GM23338 (cell line): Measurements from ENCODE around the gene SYNE2.

Source experiments
- CREB1 ChIP-seq: fragments of 250-450 bp; sonication (Bioruptor Pico); IDR thresholded peaks from 2 replicates; pipeline ENCODE4 v1.5.0; 2020; ENCODE audit warnings: low read depth, mild to moderate bottlenecking, moderate library complexity
- CTCF ChIP-seq, 2 experiments: fragments of 200-600 bp in 1 of 2; sonication (generic) in 1 of 2; conservative IDR thresholded peaks; 2 replicates each; pipeline versions ENCODE4 v1.5.1 to v1.6.1; 2016 to 2017; ENCODE audit warnings: antibody characterized with exemption in 2 of 2, low read depth in 2 of 2, mild to moderate bottlenecking in 2 of 2, moderate library complexity in 1 of 2
- ETS1 ChIP-seq: IDR thresholded peaks from 2 replicates; pipeline ENCODE4 v1.6.1; 2016; ENCODE audit warnings: antibody characterized with exemption
- EZH2 ChIP-seq: fragments of 200-600 bp; sonication (generic); IDR thresholded peaks from one replicate; pipeline ENCODE4 v1.8.0; 2017; ENCODE audit warnings: antibody characterized with exemption, mild to moderate bottlenecking, low read depth; ENCODE audit not compliant: unreplicated experiment
- EZH2phosphoT487 ChIP-seq: fragments of 200-600 bp; sonication (generic); IDR thresholded peaks from one replicate; pipeline ENCODE4 v1.8.1; 2018; ENCODE audit warnings: antibody characterized with exemption; ENCODE audit not compliant: unreplicated experiment
- JUNB ChIP-seq: IDR thresholded peaks from one replicate; pipeline ENCODE4 v1.6.1; 2016; ENCODE audit warnings: antibody characterized with exemption; ENCODE audit not compliant: unreplicated experiment
- NANOG ChIP-seq: IDR thresholded peaks from 2 replicates; pipeline ENCODE4 v1.6.1; 2016; ENCODE audit warnings: antibody characterized with exemption, borderline replicate concordance
- POLR2AphosphoS5 ChIP-seq: IDR thresholded peaks from 2 replicates; pipeline ENCODE4 v1.6.1; 2016; ENCODE audit warnings: antibody characterized with exemption, low read depth
- REST ChIP-seq: IDR thresholded peaks from one replicate; pipeline ENCODE4 v1.6.1; 2018; ENCODE audit warnings: antibody characterized with exemption; ENCODE audit not compliant: unreplicated experiment
- STAT1 ChIP-seq: IDR thresholded peaks from one replicate; pipeline ENCODE4 v1.6.1; 2016; ENCODE audit warnings: antibody characterized with exemption; ENCODE audit not compliant: unreplicated experiment
- ZNF114 ChIP-seq: fragments of 250-450 bp; sonication (Bioruptor Pico); IDR thresholded peaks from 2 replicates; pipeline ENCODE4 v1.5.0; 2020; ENCODE audit warnings: mild to moderate bottlenecking, moderate library complexity
- ZNF331 ChIP-seq: fragments of 250-450 bp; sonication (Bioruptor Pico); IDR thresholded peaks from 2 replicates; pipeline ENCODE4 v1.5.0; 2020; ENCODE audit warnings: low read depth, mild to moderate bottlenecking, moderate library complexity
- ZNF462 ChIP-seq: fragments of 250-450 bp; sonication (Bioruptor Pico); IDR thresholded peaks from 2 replicates; pipeline ENCODE4 v1.5.0; 2020; ENCODE audit warnings: mild to moderate bottlenecking, moderate library complexity

DNA sequence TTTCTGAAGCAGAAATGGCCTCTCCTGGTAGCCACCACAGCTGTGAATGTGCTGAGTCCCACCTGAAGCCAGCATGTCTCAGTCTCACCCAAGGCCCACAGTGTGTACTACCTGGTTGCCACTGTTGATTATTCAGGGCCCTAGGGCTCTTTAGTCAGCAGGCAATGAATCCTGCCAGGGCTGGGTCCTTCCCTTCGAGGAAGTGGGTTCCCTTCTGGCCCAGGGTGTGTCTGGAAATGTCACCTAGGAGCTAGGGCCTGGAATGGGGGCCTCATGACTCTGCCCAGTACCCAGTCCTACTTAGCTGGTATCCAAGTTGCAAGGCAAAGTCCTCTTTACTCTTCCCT, 207.4 kb downstream of the SYNE2 start:
- TF ChIP-seq CTCF (conservative IDR thresholded peaks at IDR 0.05; ENCODE audit: low read depth in 2 of 2), result no peak
- TF ChIP-seq EZH2, result no peak
- TF ChIP-seq POLR2AphosphoS5, result no peak
- TF ChIP-seq EZH2phosphoT487, result no peak
- no peak for TF ChIP-seq ZNF462 (CRISPR knock-in tag)
- no peak for TF ChIP-seq STAT1
- no peak for TF ChIP-seq NANOG
- no peak for TF ChIP-seq JUNB
- TF ChIP-seq CREB1, result no peak
- no peak for TF ChIP-seq REST
- no peak for TF ChIP-seq ETS1
- no peak for TF ChIP-seq ZNF331 (CRISPR knock-in tag)
- no peak for TF ChIP-seq ZNF114 (CRISPR knock-in tag)
